GM12801 (cell line): ENCODE measurements around the gene NDUFB2.

Experiments used
- TF ChIP-seq, protein P1 (sequence below): IDR thresholded peaks from one replicate; pipeline ENCODE4 v1.5.1; 2011; ENCODE audit warnings: control low read depth; ENCODE audit not compliant: insufficient read length; ENCODE audit errors: extremely low read depth

The NDUFB2 gene

DNA sequence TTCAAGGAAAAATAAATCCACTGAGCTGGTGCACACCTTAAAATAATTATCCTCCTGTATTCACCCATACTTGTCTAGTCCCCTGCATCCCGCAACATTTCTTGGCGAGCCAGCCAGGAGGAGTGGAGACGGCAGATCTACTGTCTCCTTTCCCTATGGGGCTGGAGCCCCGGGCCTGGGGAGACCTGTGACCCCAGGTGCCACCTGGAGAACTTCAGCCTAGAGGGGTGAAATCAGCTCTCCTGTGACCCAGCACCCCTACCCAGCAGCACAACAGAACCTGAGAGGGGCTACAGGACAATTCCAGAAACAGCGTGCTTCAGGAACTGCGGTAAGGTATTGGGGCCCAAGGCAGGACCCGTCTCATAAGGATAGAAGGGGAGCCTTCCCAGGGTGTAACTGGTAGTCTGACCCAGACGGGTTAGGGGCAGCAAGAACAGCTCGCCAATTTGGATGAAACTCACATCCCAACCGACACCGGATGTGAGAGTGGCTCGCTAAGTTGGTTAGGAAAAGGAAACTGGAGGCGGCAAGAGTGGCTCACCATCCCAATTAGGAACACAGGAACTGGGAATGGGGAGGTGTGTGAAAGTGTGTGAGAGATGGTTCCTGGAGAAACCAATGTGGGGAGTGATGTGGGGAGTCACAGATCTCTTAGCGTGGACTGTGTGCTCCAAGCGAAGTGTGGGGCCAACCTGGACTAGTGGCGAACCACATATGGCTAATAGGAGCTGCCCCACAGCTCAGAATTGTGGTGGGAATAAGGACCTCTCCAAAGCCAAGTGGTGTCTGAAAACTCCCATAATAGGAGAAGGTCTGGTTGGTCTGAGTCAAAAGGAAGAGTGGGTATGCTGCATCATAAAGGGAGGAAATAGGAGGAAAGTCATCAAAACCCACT lies 40.7 kb upstream of the NDUFB2 start:
- TF ChIP-seq, protein P1, sequence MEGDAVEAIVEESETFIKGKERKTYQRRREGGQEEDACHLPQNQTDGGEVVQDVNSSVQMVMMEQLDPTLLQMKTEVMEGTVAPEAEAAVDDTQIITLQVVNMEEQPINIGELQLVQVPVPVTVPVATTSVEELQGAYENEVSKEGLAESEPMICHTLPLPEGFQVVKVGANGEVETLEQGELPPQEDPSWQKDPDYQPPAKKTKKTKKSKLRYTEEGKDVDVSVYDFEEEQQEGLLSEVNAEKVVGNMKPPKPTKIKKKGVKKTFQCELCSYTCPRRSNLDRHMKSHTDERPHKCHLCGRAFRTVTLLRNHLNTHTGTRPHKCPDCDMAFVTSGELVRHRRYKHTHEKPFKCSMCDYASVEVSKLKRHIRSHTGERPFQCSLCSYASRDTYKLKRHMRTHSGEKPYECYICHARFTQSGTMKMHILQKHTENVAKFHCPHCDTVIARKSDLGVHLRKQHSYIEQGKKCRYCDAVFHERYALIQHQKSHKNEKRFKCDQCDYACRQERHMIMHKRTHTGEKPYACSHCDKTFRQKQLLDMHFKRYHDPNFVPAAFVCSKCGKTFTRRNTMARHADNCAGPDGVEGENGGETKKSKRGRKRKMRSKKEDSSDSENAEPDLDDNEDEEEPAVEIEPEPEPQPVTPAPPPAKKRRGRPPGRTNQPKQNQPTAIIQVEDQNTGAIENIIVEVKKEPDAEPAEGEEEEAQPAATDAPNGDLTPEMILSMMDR: no peak

DNA sequence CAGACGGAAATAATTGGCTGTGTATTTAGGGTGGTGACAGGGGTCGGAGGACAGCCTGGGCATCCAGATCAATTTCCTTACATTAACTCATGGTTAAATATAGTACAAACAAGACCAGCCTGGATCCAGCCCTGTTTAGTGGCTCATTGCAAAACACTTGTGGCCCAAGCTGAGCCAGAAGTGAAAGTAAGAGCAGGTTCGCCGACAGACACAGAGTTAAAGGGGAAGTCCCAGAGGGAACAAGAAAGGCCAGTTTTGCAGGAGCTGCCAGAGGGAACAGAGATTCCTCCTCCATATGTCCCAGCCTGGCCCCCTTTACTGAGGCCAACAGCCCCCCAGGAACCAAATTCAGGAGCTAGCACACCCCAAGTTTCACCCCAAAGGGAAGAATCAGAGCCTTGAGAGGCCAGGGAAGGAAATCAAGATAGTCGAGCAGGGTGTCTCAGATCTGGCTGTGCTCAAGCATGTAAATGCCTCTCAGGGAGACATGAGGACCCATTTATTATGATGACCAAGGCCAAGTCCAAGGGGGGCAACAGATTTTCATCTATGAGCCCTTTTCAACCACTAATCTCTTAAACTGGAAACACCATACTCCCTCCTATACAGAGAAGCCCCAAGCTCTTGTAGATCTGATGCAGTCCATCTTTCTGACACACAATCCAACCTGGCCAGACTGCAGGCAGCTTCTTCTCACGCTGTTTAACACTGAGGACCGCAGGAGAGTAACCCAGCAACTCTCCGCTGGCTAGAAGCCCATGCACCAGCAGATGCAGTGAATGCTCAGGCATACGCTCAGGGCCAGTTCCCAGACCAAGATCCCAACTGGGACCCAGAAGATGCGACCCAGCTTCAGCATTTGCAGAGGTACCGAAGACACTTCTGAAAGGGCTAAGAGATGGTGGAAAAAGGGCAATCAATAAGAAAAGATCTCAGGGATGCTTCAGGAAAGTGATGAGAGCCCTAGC lies 39.7 kb upstream of the NDUFB2 start:
- TF ChIP-seq, protein P1: no peak

DNA sequence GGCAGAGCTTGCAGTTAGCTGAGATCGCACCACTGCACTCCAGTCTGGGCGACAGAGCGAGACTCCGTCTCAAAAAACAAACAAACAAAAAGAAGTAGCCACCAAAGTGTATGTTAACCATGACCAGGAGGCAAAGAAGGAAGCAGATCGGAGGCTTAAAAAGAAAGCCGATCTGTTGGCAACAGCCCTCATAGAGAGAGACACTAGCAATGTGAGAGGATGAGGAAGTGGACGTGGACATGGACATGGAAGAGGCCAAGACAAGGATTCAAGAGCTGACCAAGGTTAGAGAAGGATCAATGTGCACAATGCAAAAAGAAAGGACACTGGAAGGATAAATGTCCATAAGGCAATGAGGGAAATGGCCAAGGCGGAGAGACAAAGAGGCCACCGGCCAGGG lies 38.6 kb upstream of the NDUFB2 start:
- TF ChIP-seq, protein P1: no peak

- TF ChIP-seq, protein P1: no peak
Measured at GRCh38 chr7:140659856-140660255, 36.7 kb upstream of the NDUFB2 start.

GRCh38 chr7:140661124-140661523 lies 35.4 kb upstream of the NDUFB2 start:
- TF ChIP-seq, protein P1: no peak

DNA sequence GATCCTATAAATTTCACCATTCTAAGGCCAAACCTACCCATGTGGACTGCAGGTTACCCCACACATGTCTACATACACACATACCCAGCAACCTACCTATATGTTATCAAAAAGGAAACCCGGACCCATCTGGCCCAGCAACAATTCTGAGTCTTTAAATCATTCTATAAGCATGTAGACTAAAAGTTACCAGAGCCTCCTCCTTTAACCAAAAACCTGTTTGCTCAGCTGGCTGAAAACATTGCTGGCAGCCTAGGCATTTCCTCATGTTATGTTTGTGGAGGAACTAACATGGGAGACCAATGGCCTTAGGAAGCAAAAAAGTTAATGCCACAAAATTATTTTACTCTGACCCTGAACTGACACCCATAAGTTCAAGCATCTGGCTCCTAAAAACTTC lies 29.0 kb upstream of the NDUFB2 start:
- TF ChIP-seq, protein P1: no peak

GRCh38 chr7:140668641-140669040 lies 27.9 kb upstream of the NDUFB2 start:
- TF ChIP-seq, protein P1: no peak
